Progenitor cell of endocrine pancreas (in vitro differentiated cells): ENCODE results near the gene TSSK2. TPM values are rescaled to one million over a fixed set of nuclear protein-coding genes. Genes with fewer than 3 reads are reported as not detected.

ENCODE experiments used
- DNase-seq: peaks from one replicate; pipeline ENCODE4 v3.0.0; 2021; ENCODE audit warnings: low spot score; ENCODE audit not compliant: unreplicated experiment
- H3K27ac Mint-ChIP-seq: 2 replicates; pipeline ENCODE4 v1.8.0; 2021; ENCODE audit warnings: mild to moderate bottlenecking, moderate library complexity, mixed read lengths
- H3K27me3 Mint-ChIP-seq: 2 replicates; pipeline ENCODE4 v1.8.0; 2021; ENCODE audit warnings: mixed read lengths
- H3K36me3 Mint-ChIP-seq: 2 replicates; pipeline ENCODE4 v1.8.0; 2022; ENCODE audit warnings: mixed read lengths; ENCODE audit not compliant: insufficient read depth
- H3K4me1 Mint-ChIP-seq: 2 replicates; pipeline ENCODE4 v1.8.0; 2021; ENCODE audit warnings: low read depth, mixed read lengths
- H3K4me3 Mint-ChIP-seq: 2 replicates; pipeline ENCODE4 v1.8.0; 2021; ENCODE audit warnings: low read depth, mild to moderate bottlenecking, moderate library complexity, mixed read lengths
- H3K9me3 Mint-ChIP-seq: 2 replicates; pipeline ENCODE4 v1.8.0; 2021; ENCODE audit warnings: low read depth, mixed read lengths
- total RNA-seq: library from RNA; stranded (reverse); gene quantifications from 2 replicates; pipeline ENCODE4 v1.2.1, GENCODE V29; 2021
- TF ChIP-seq, protein P1 (sequence below): fragments of 200-600 bp; sonication (generic); IDR thresholded peaks from one replicate; pipeline ENCODE4 v1.5.0; 2021; ENCODE audit warnings: antibody characterized with exemption, mild to moderate bottlenecking; ENCODE audit not compliant: unreplicated experiment

Gene TSSK2
- total RNA-seq, 1 donor from 2014 or later: not detected

DNA sequence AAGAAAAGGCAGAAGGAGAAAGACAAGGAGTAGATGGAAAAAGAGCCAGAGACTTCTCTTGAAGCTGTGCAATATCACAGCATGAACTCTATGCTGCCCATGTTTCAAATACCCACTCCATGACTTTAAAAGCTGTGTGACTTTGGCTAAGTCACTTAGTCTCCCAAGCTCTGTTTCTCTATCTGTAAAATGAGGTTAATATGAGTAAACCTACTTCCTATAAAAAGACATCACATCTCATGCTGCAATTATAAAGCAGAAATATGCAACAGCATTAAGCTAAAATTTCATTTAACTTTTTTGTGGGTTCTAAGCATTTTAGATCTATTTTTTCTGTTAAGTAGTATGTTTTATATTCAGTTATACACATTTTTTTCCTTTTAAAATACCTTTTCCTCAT, 20.5 kb upstream of the TSSK2 start:
- TF ChIP-seq, protein P1, sequence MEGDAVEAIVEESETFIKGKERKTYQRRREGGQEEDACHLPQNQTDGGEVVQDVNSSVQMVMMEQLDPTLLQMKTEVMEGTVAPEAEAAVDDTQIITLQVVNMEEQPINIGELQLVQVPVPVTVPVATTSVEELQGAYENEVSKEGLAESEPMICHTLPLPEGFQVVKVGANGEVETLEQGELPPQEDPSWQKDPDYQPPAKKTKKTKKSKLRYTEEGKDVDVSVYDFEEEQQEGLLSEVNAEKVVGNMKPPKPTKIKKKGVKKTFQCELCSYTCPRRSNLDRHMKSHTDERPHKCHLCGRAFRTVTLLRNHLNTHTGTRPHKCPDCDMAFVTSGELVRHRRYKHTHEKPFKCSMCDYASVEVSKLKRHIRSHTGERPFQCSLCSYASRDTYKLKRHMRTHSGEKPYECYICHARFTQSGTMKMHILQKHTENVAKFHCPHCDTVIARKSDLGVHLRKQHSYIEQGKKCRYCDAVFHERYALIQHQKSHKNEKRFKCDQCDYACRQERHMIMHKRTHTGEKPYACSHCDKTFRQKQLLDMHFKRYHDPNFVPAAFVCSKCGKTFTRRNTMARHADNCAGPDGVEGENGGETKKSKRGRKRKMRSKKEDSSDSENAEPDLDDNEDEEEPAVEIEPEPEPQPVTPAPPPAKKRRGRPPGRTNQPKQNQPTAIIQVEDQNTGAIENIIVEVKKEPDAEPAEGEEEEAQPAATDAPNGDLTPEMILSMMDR: no peak
- DNase-seq: no peak
- Mint-ChIP-seq H3K36me3 (no peaks in the 10 kb centered on the region), H3K4me3 (no peak overlapping the region), H3K27ac (no peak overlapping the region), H3K4me1 (peaks cover 4% of the 10 kb centered on the region), H3K9me3 (no peaks in the 10 kb centered on the region), H3K27me3 (no peaks in the 10 kb centered on the region)

DNA sequence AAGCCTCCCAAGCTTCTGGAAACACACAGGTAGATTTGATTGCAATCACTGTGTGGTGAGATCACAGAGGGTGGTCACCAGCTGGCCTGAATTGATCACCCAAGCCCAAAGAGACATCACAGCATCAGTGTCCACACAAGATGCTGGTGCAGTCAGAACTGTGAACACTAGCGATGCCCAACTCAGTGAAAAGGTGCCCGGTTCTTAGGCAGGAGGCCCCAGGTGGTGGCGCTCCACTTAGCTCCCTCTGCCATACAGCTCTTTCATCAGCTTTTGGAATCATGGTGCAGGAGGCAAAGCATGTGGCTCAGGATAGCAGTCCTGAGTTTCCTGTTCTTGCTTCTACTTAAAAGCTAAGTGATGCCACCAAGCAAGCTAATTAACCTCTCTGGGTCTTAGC, 20.0 kb upstream of the TSSK2 start:
- no peak for DNase-seq
- Mint-ChIP-seq H3K27ac (no peak overlapping the region), H3K9me3 (no peaks in the 10 kb centered on the region), H3K4me3 (no peak overlapping the region), H3K4me1 (peaks cover 4% of the 10 kb centered on the region), H3K36me3 (no peaks in the 10 kb centered on the region), H3K27me3 (no peaks in the 10 kb centered on the region)
- TF ChIP-seq, protein P1: no peak

DNA sequence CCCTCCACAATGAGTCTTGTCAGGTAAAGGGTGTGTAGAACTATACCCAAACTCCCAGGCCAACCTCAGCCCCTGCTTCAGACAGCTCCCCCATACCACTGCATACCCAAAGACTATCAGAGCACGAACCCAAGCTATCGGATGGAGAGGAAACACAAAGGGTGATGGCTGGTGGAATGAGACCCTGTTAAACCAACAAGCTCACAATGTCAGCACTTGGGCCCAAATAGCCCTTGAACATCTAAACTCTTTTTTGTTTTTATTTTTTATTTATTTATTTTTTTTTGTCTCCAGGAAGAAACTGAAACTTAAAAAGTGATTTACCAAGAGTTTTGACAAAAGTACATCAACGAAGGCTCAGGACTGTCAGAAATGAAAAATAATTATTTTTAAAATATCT, 19.5 kb upstream of the TSSK2 start:
- TF ChIP-seq, protein P1: no peak
- H3K36me3 Mint-ChIP-seq: no peaks in the 10 kb centered on the region
- no peak for DNase-seq
- H3K27me3 Mint-ChIP-seq: no peaks in the 10 kb centered on the region
- H3K27ac Mint-ChIP-seq: no peak overlapping the region
- no peak overlapping the region for H3K4me3 Mint-ChIP-seq
- peaks cover 7% of the 10 kb centered on the region for H3K4me1 Mint-ChIP-seq
- H3K9me3 Mint-ChIP-seq: no peaks in the 10 kb centered on the region

DNA sequence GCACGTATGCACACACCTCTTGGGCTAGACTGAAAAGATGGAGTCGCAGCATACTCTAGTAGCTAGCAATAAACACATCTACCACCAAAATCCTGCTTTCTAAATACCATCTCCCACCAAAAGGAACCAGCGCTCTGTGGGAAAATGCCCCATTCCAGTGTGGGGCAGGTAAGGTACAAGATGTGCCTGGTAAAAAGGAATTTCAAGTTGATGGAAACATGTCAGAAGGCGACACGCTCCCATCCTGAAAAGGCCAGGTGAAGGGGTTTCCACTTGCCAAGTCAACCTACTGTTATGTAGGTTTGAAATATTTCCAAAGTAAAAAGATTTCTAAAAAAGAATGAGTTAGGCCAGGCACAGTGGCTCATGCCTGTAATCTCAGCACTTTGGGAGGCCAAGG, 17.7 kb upstream of the TSSK2 start:
- H3K4me3 Mint-ChIP-seq: no peak overlapping the region
- no peaks in the 10 kb centered on the region for H3K27me3 Mint-ChIP-seq
- H3K27ac Mint-ChIP-seq: no peak overlapping the region
- no peaks in the 10 kb centered on the region for H3K9me3 Mint-ChIP-seq
- peaks cover 18% of the 10 kb centered on the region for H3K4me1 Mint-ChIP-seq
- no peaks in the 10 kb centered on the region for H3K36me3 Mint-ChIP-seq
- no peak for DNase-seq
- TF ChIP-seq, protein P1: no peak

DNA sequence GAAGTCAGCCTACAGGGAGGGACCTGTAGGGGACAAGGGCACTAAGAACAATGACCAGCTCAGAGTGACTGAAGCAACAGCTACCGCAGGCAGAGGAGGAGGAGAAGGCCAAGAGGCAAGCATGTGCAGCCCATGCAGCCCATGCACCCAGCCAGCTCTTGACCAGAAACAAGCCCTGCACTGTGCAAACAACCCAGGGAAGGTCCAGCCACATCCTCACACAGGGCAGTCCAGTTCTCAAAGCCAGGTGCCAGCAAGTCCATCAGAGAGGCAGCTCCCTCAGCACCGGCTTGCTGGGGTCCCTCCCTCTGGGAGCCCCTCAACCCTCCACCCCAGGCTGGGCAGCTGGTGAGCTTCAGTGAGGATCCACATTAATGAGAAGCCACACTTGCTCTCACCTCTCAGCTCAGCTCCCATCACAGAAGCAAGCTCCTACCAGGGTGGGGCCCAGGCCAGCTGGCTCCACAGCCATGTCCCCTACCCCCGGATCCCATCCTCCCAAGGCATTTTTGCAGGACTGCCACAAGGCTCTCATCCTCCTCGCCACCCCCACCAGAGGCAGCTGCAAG, 16.0 kb upstream of the TSSK2 start:
- DNase-seq: no peak
- Mint-ChIP-seq H3K36me3 (no peaks in the 10 kb centered on the region), H3K9me3 (no peaks in the 10 kb centered on the region), H3K4me1 (peaks cover 20% of the 10 kb centered on the region), H3K27ac (no peak overlapping the region), H3K4me3 (no peak overlapping the region), H3K27me3 (no peaks in the 10 kb centered on the region)
- TF ChIP-seq, protein P1: no peak
